Progenitor cell of endocrine pancreas (in vitro differentiated cells): ENCODE measurements around the gene ERICH3. TPM values are rescaled to one million over a fixed set of nuclear protein-coding genes. Genes with fewer than 3 reads are reported as not detected.

Experiments used
- DNase-seq: peaks from one replicate; pipeline ENCODE4 v3.0.0; 2021; ENCODE audit warnings: low spot score; ENCODE audit not compliant: unreplicated experiment
- H3K27ac Mint-ChIP-seq: 2 replicates; pipeline ENCODE4 v1.8.0; 2021; ENCODE audit warnings: mild to moderate bottlenecking, moderate library complexity, mixed read lengths
- H3K27me3 Mint-ChIP-seq: 2 replicates; pipeline ENCODE4 v1.8.0; 2021; ENCODE audit warnings: mixed read lengths
- H3K36me3 Mint-ChIP-seq: 2 replicates; pipeline ENCODE4 v1.8.0; 2022; ENCODE audit warnings: mixed read lengths; ENCODE audit not compliant: insufficient read depth
- H3K4me1 Mint-ChIP-seq: 2 replicates; pipeline ENCODE4 v1.8.0; 2021; ENCODE audit warnings: low read depth, mixed read lengths
- H3K4me3 Mint-ChIP-seq: 2 replicates; pipeline ENCODE4 v1.8.0; 2021; ENCODE audit warnings: low read depth, mild to moderate bottlenecking, moderate library complexity, mixed read lengths
- H3K9me3 Mint-ChIP-seq: 2 replicates; pipeline ENCODE4 v1.8.0; 2021; ENCODE audit warnings: low read depth, mixed read lengths
- total RNA-seq: library from RNA; stranded (reverse); gene quantifications from 2 replicates; pipeline ENCODE4 v1.2.1, GENCODE V29; 2021
- TF ChIP-seq, protein P1 (sequence below): fragments of 200-600 bp; sonication (generic); IDR thresholded peaks from one replicate; pipeline ENCODE4 v1.5.0; 2021; ENCODE audit warnings: antibody characterized with exemption, mild to moderate bottlenecking; ENCODE audit not compliant: unreplicated experiment

ERICH3 gene
- total RNA-seq, 1 donor from 2014 or later: 1.5 TPM

DNA sequence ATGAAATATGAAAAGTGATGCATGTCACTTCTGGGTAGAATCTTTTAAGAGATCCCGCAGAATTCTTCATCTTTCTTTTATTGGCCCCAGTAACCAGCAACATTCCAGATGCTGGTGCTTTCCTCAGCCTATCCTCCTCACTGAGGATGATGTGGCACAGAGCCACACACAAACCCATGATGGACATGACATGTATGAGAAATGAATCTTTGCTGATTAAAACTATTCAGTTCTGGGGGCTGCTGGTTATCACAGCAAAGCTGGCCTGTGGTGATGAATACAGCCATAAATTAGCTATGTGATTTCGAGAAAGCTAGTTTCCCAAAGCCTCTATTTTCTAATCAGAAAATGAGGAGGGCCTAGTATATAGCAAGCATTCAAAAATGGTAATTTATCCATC lies 8.3 kb upstream of the ERICH3 start:
- no peaks in the 10 kb centered on the region for H3K36me3 Mint-ChIP-seq
- no peak overlapping the region for H3K27ac Mint-ChIP-seq
- TF ChIP-seq, protein P1, sequence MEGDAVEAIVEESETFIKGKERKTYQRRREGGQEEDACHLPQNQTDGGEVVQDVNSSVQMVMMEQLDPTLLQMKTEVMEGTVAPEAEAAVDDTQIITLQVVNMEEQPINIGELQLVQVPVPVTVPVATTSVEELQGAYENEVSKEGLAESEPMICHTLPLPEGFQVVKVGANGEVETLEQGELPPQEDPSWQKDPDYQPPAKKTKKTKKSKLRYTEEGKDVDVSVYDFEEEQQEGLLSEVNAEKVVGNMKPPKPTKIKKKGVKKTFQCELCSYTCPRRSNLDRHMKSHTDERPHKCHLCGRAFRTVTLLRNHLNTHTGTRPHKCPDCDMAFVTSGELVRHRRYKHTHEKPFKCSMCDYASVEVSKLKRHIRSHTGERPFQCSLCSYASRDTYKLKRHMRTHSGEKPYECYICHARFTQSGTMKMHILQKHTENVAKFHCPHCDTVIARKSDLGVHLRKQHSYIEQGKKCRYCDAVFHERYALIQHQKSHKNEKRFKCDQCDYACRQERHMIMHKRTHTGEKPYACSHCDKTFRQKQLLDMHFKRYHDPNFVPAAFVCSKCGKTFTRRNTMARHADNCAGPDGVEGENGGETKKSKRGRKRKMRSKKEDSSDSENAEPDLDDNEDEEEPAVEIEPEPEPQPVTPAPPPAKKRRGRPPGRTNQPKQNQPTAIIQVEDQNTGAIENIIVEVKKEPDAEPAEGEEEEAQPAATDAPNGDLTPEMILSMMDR: no peak
- H3K9me3 Mint-ChIP-seq: no peaks in the 10 kb centered on the region
- H3K27me3 Mint-ChIP-seq: peaks cover 7% of the 10 kb centered on the region
- no peak for DNase-seq
- H3K4me1 Mint-ChIP-seq: no peaks in the 10 kb centered on the region
- H3K4me3 Mint-ChIP-seq: no peak overlapping the region

DNA sequence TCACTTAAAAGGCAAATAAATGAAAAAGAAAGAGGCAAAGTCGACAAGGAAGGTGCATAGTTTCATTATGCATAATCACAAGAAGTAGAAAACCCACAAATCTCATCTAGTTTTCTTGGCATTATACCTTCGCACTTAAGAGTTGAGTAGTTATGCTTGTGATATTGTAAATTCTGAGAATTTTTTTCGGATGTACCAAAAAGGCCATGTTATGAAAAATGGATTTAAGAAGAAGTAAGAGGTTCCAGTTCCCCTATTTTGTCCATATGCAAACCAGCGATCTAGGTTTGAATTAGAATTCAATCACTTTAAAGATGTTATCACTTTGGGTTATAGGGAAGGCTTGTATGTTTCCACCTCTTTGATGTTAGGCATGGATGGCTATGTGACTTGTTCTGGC lies 7.9 kb upstream of the ERICH3 start:
- Mint-ChIP-seq H3K4me3 (no peak overlapping the region), H3K27ac (no peak overlapping the region)
- DNase-seq: no peak

DNA sequence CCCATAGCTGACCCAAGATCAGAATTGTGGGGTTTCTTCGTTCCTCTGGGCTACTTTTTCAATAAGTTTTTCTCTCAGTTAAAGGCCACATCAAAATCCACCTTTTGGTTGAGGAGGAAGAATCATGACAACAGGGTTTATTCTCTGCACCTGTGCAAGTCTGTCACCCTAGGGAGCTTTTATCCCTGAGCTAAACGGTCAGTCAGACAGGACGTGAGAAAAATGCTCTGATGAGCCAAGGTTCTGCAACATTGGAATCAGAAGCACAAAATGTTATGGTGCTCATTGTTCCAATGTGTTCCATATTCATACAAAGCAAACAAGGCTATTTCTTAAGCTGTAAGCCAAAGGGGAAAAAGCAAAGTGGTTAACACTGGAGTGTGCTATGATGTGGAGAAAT lies 7.4 kb upstream of the ERICH3 start:
- H3K4me1 Mint-ChIP-seq: no peaks in the 10 kb centered on the region
- no peaks in the 10 kb centered on the region for H3K9me3 Mint-ChIP-seq
- no peak for DNase-seq
- TF ChIP-seq, protein P1: no peak
- H3K4me3 Mint-ChIP-seq: no peak overlapping the region
- no peaks in the 10 kb centered on the region for H3K36me3 Mint-ChIP-seq
- no peak overlapping the region for H3K27ac Mint-ChIP-seq
- peaks cover 7% of the 10 kb centered on the region for H3K27me3 Mint-ChIP-seq

More for the DNA sequence above, 7.9 kb upstream of the ERICH3 start:
- Mint-ChIP-seq H3K9me3 (no peaks in the 10 kb centered on the region), H3K27me3 (peaks cover 7% of the 10 kb centered on the region), H3K4me1 (no peaks in the 10 kb centered on the region), H3K36me3 (no peaks in the 10 kb centered on the region)
- TF ChIP-seq, protein P1: no peak

DNA sequence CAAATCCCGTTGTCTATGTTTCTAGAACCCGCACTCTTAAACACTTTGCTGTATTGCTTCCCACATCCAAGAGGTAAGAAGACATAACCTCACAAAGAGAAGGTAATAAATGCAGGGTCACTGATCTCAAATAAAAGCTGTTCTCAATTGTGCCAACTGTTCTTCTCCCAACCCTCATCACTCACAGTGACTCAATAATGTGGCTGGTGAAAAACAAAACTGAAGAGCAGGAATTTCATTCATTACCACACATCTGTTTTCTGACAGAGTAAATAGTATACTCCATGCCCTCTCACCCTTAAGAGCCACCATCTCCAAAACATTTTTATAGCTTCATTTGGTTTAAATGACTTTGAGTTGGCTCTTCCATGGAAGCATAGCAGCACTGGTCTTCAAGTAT lies 6.2 kb upstream of the ERICH3 start:
- Mint-ChIP-seq H3K4me1 (no peaks in the 10 kb centered on the region), H3K4me3 (no peak overlapping the region), H3K36me3 (no peaks in the 10 kb centered on the region), H3K9me3 (no peaks in the 10 kb centered on the region), H3K27ac (no peak overlapping the region), H3K27me3 (peaks cover 13% of the 10 kb centered on the region)
- TF ChIP-seq, protein P1: no peak
- DNase-seq: no peak

DNA sequence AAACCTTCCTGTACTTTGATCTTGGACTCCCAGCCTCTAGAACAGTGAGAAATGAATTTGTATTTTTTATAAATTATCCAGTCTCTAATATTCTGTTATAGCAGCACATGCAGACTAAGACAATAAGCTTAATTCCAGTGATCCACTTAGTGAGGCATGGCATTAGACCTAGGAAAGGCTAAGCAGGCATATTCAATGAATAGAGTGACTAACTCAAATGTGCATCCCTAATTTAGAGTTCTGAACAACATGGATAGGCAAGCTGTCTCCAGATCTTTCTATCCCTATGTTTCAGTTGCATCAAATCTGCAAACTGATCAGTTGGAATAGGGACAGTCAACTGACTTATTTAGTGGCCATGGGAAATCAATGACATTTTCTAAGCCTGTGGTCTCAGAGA lies 4.3 kb upstream of the ERICH3 start:
- Mint-ChIP-seq H3K36me3 (no peaks in the 10 kb centered on the region), H3K4me1 (no peaks in the 10 kb centered on the region), H3K4me3 (no peak overlapping the region), H3K27me3 (peaks cover 28% of the 10 kb centered on the region), H3K9me3 (no peaks in the 10 kb centered on the region), H3K27ac (no peak overlapping the region)
- DNase-seq: no peak
- TF ChIP-seq, protein P1: no peak
